ENCODE measurements around the gene LY9.

The LY9 gene

GRCh38 chr1:160858097-160858496 lies 62.1 kb downstream of the LY9 start:
- H3K27ac ChIP-seq (ENCODE audit: low read depth, low read length): no peak overlapping the region
- no peak overlapping the region for H3K9ac ChIP-seq (ENCODE audit: low read depth, low read length)
- H3K9me3 ChIP-seq (ENCODE audit: control insufficient read depth, insufficient read depth, low read length): no peaks in the 10 kb centered on the region
- no peaks in the 10 kb centered on the region for H3K4me1 ChIP-seq (ENCODE audit: control insufficient read depth, insufficient read depth, low read length)
- H3K4me3 ChIP-seq (ENCODE audit: low read depth, low read length): no peak overlapping the region
- no peaks in the 10 kb centered on the region for H3K27me3 ChIP-seq (ENCODE audit: control insufficient read depth, insufficient read depth, low read length)
- no peaks in the 10 kb centered on the region for H3K36me3 ChIP-seq (ENCODE audit: control insufficient read depth, insufficient read depth, low read length)

- H3K27me3 ChIP-seq (ENCODE audit: control insufficient read depth, insufficient read depth, low read length): no peaks in the 10 kb centered on the region
- H3K9ac ChIP-seq (ENCODE audit: low read depth, low read length): no peak overlapping the region
- no peaks in the 10 kb centered on the region for H3K9me3 ChIP-seq (ENCODE audit: control insufficient read depth, insufficient read depth, low read length)
- no peak overlapping the region for H3K4me3 ChIP-seq (ENCODE audit: low read depth, low read length)
- no peaks in the 10 kb centered on the region for H3K4me1 ChIP-seq (ENCODE audit: control insufficient read depth, insufficient read depth, low read length)
- no peak overlapping the region for H3K27ac ChIP-seq (ENCODE audit: low read depth, low read length)
- H3K36me3 ChIP-seq (ENCODE audit: control insufficient read depth, insufficient read depth, low read length): no peaks in the 10 kb centered on the region
Measured at GRCh38 chr1:160858507-160858906, 62.5 kb downstream of the LY9 start.

- Histone ChIP-seq H3K9me3 (ENCODE audit: control insufficient read depth, insufficient read depth, low read length) (no peaks in the 10 kb centered on the region), H3K27ac (ENCODE audit: low read depth, low read length) (no peak overlapping the region), H3K4me3 (ENCODE audit: low read depth, low read length) (no peak overlapping the region), H3K9ac (ENCODE audit: low read depth, low read length) (no peak overlapping the region), H3K36me3 (ENCODE audit: control insufficient read depth, insufficient read depth, low read length) (no peaks in the 10 kb centered on the region), H3K4me1 (ENCODE audit: control insufficient read depth, insufficient read depth, low read length) (no peaks in the 10 kb centered on the region), H3K27me3 (ENCODE audit: control insufficient read depth, insufficient read depth, low read length) (no peaks in the 10 kb centered on the region)
Measured at GRCh38 chr1:160859166-160859565, 63.2 kb downstream of the LY9 start.

DNA sequence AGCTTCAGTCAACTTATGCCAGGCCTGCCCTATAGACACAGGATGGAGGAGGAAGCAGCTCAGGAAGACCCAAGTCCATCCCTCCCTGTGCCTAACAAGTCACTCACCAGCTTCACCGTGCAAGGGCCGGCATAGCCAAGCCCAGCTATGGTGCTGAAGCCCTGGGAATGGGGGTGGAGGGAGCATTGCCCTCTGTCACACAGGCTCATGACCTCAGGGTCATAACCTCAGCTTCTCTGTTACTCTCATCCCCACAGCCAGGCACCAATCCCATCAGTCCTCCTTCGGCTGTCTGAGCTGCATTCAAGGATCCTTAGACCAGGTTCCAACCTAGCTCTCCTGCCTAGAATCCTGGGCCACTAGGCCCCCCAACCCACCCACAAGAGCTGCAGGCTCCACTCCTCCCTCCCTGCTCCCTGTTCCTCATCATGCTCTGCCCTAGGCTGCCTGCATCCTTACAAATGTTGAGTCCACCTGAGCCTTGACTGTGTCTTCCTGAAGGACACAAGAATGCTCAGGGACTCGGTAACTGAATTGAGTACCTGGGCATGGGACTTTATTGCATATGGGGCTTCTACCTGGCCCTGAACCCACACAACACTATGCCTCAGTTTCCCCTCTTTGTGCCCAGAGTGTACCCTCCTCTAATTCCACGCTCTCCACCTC lies 65.0 kb downstream of the LY9 start:
- Histone ChIP-seq H3K9me3 (ENCODE audit: control insufficient read depth, insufficient read depth, low read length) (no peaks in the 10 kb centered on the region), H3K4me3 (ENCODE audit: low read depth, low read length) (no peak overlapping the region), H3K4me1 (ENCODE audit: control insufficient read depth, insufficient read depth, low read length) (no peaks in the 10 kb centered on the region), H3K36me3 (ENCODE audit: control insufficient read depth, insufficient read depth, low read length) (no peaks in the 10 kb centered on the region), H3K27ac (ENCODE audit: low read depth, low read length) (no peak overlapping the region), H3K27me3 (ENCODE audit: control insufficient read depth, insufficient read depth, low read length) (no peaks in the 10 kb centered on the region), H3K9ac (ENCODE audit: low read depth, low read length) (no peak overlapping the region)

GRCh38 chr1:160862203-160863060 lies 66.5 kb downstream of the LY9 start, which contains the start of gene CD244:
Gene CD244, minus strand, starts transcription at chr1:160862887. Its CDS starts 210 bp downstream, at chr1:160862677.
- no peaks in the 10 kb centered on the region for H3K27me3 ChIP-seq (ENCODE audit: control insufficient read depth, insufficient read depth, low read length)
- H3K9ac ChIP-seq (ENCODE audit: low read depth, low read length): no peak within 1 kb of the TSS
- no peak within 1 kb of the TSS for H3K27ac ChIP-seq (ENCODE audit: low read depth, low read length)
- no peaks in the 10 kb centered on the region for H3K36me3 ChIP-seq (ENCODE audit: control insufficient read depth, insufficient read depth, low read length)
- H3K9me3 ChIP-seq (ENCODE audit: control insufficient read depth, insufficient read depth, low read length): no peaks in the 10 kb centered on the region
- H3K4me1 ChIP-seq (ENCODE audit: control insufficient read depth, insufficient read depth, low read length): no peaks in the 10 kb centered on the region
- no peak within 1 kb of the TSS for H3K4me3 ChIP-seq (ENCODE audit: low read depth, low read length)

GRCh38 chr1:160863061-160863773 lies 67.2 kb downstream of the LY9 start:
- no peak overlapping the region for H3K27ac ChIP-seq (ENCODE audit: low read depth, low read length)
- no peak overlapping the region for H3K4me3 ChIP-seq (ENCODE audit: low read depth, low read length)
- H3K9me3 ChIP-seq (ENCODE audit: control insufficient read depth, insufficient read depth, low read length): no peaks in the 10 kb centered on the region
- H3K36me3 ChIP-seq (ENCODE audit: control insufficient read depth, insufficient read depth, low read length): no peaks in the 10 kb centered on the region
- H3K9ac ChIP-seq (ENCODE audit: low read depth, low read length): no peak overlapping the region
- no peaks in the 10 kb centered on the region for H3K4me1 ChIP-seq (ENCODE audit: control insufficient read depth, insufficient read depth, low read length)
- H3K27me3 ChIP-seq (ENCODE audit: control insufficient read depth, insufficient read depth, low read length): no peaks in the 10 kb centered on the region

GRCh38 chr1:160863774-160864131 lies 67.8 kb downstream of the LY9 start:
- Histone ChIP-seq H3K9ac (ENCODE audit: low read depth, low read length) (no peak overlapping the region), H3K4me3 (ENCODE audit: low read depth, low read length) (no peak overlapping the region), H3K4me1 (ENCODE audit: control insufficient read depth, insufficient read depth, low read length) (no peaks in the 10 kb centered on the region), H3K9me3 (ENCODE audit: control insufficient read depth, insufficient read depth, low read length) (no peaks in the 10 kb centered on the region), H3K27me3 (ENCODE audit: control insufficient read depth, insufficient read depth, low read length) (no peaks in the 10 kb centered on the region), H3K36me3 (ENCODE audit: control insufficient read depth, insufficient read depth, low read length) (no peaks in the 10 kb centered on the region), H3K27ac (ENCODE audit: low read depth, low read length) (no peak overlapping the region)

GRCh38 chr1:160864173-160864572 lies 68.2 kb downstream of the LY9 start:
- Histone ChIP-seq H3K4me3 (ENCODE audit: low read depth, low read length) (no peak overlapping the region), H3K27ac (ENCODE audit: low read depth, low read length) (no peak overlapping the region), H3K36me3 (ENCODE audit: control insufficient read depth, insufficient read depth, low read length) (no peaks in the 10 kb centered on the region), H3K9me3 (ENCODE audit: control insufficient read depth, insufficient read depth, low read length) (no peaks in the 10 kb centered on the region), H3K4me1 (ENCODE audit: control insufficient read depth, insufficient read depth, low read length) (no peaks in the 10 kb centered on the region), H3K27me3 (ENCODE audit: control insufficient read depth, insufficient read depth, low read length) (no peaks in the 10 kb centered on the region), H3K9ac (ENCODE audit: low read depth, low read length) (no peak overlapping the region)

GRCh38 chr1:160865337-160865736 lies 69.4 kb downstream of the LY9 start:
- H3K36me3 ChIP-seq (ENCODE audit: control insufficient read depth, insufficient read depth, low read length): no peaks in the 10 kb centered on the region
- H3K27ac ChIP-seq (ENCODE audit: low read depth, low read length): peak overlapping the region; percentile 44
- H3K9me3 ChIP-seq (ENCODE audit: control insufficient read depth, insufficient read depth, low read length): no peaks in the 10 kb centered on the region
- H3K9ac ChIP-seq (ENCODE audit: low read depth, low read length): no peak overlapping the region
- H3K27me3 ChIP-seq (ENCODE audit: control insufficient read depth, insufficient read depth, low read length): no peaks in the 10 kb centered on the region
- H3K4me1 ChIP-seq (ENCODE audit: control insufficient read depth, insufficient read depth, low read length): no peaks in the 10 kb centered on the region
- no peak overlapping the region for H3K4me3 ChIP-seq (ENCODE audit: low read depth, low read length)

GRCh38 chr1:160866001-160866694 lies 70.2 kb downstream of the LY9 start:
- Histone ChIP-seq H3K27me3 (ENCODE audit: control insufficient read depth, insufficient read depth, low read length) (no peaks in the 10 kb centered on the region), H3K36me3 (ENCODE audit: control insufficient read depth, insufficient read depth, low read length) (no peaks in the 10 kb centered on the region), H3K4me1 (ENCODE audit: control insufficient read depth, insufficient read depth, low read length) (no peaks in the 10 kb centered on the region), H3K4me3 (ENCODE audit: low read depth, low read length) (no peak overlapping the region), H3K27ac (ENCODE audit: low read depth, low read length) (peak overlapping the region; percentile 56), H3K9ac (ENCODE audit: low read depth, low read length) (no peak overlapping the region), H3K9me3 (ENCODE audit: control insufficient read depth, insufficient read depth, low read length) (no peaks in the 10 kb centered on the region)
